Urothelium cell line (cell line): Measurements from ENCODE around the gene TUBB6.

ENCODE experiments used
- DNase-seq: peaks from one replicate; pipeline ENCODE4 v3.0.0; 2011; ENCODE audit warnings: low spot score, mixed read lengths
- FAIRE-seq: peaks from 2 replicates; lab custom pipeline; 2011; peaks lifted over from hg19 to GRCh38; lab: Jason Lieb, UNC

Gene TUBB6

DNA sequence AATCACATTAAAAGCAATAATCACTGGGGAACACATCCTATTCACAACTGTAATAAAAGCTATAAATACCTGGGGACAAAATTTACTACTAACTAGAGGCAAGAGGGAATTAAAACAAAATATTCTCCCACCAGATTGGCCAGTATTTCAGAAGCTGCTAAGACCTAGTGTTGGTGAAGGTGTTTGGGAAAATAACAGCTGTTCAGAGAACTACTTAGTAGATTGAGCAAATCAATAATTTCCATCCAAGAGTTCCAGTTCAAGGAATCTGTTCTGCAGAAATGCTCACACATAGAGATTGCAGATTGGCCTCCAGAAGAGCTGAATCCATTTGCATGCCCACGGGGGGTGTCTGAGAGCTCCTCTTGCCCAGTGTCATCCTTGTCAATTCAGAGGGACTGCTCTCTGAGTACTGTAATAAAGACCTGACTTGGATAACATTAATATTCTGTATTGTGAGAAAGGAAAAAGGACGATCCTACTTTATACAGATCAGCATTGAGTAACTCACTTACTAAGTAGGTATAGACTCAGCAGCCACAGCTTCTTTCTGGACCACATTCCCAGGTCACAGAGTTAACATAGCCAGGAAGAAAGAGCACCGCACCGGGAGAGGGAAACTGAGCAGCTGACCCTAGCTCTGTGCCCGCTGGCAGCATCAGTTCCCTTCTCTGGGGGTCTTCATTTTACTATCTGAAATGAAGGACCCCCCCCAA is 5.6 kb downstream of the TUBB6 start:
- DNase-seq (no peak), FAIRE-seq (no peak)

DNA sequence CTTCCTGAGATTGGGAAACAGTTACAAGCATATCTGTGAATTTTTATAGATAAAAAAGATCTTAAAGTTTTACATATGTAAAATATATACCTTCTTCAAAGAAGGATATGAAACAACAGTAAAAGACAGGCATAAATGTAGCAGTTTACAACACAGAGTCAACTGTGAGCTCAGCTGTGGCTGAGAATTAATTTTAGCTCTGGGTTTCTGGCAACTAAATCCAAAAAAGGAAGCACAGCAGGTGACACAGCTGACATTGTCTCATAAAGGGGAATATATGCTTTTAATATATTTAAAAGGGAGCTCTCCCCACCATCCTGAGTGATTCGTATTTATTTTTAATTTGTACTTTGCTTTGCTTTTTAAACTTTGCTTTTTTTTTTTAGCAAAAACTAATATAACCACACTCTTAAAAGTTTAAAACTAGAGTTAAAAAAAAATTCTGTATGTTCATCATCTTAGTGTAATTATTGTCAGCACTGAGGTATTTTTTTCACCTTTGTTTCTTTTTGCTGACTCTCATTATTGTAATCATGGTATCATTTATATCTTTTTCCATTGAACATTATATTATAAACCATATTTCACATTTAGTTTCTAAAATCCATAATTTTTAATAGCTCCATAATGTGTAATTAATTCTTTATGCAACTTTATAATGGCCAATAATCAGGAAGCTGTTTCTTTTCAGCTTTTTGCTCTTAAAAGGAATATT is 6.7 kb downstream of the TUBB6 start:
- FAIRE-seq: no peak

DNA sequence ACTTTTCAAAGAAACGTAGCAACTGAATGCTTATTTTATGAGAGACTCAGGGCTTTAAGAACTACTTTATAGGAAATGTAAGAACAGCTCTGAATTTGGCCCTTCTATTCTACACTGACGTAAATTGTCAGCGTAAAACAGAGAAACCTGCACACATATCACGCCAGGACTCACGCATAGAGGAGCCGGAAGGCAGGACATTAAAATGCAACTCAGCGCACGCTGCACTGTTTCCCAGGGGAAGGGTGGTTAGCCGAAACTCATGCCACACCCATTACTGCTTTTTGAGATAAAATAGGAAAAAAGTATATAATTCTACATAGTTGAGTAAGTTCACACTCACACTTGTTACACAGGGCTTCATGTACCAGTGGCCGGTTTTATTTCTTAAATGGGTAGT is 7.4 kb downstream of the TUBB6 start:
- no peak for DNase-seq
- no peak for FAIRE-seq

More for the DNA sequence above, 6.7 kb downstream of the TUBB6 start:
- no peak for DNase-seq

DNA sequence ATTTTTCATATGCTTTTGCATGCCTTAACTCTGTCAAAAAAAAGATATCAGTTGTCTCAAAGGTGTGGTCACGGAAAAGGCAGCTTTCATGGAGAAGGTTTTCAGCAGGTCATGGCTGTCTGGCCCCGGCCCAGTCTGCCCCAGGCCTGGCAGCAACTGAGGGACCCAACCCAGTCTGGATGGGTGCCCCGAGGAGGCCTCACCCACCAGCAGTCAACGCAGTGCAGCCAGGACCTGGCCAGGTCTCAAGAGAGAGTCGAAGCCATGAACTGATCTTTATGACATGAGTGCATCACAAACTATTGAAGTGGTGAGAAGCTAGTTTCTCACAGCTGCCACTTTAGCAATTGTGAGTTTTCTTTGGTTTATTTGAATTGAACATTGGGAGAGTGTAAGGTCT is 7.9 kb downstream of the TUBB6 start:
- peak; percentile 71 for FAIRE-seq

DNA sequence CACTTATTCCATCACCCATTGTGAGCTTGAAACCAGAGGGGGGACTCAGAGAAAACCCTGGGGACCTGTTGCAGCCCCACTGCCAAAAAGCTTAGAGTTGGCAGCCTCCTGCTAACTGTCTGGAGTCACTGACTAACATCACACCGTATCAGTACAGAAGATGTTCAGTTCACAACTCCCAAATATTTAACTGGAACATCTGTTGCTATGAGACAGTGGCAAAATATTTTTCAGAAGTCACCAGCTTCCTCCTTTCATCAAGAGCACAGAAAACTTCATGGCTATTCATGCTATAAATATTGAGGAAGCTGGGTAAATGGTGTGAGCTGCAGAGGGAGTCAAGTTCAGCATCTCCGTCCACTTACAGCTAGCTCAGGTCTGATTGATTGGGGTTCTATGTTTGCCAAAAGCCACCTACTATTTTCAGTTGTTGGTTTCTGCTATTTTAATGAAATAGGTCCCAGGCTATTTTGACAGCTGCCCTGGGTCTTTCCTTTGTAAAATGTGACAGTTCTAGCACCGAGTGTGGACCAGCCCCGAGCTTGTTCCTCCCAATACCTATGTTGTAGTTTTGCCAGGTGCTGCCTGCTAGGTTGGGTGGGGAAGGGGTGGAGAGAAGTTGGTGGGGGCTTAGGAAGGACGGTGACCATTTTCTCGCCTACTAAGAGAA is 9.8 kb downstream of the TUBB6 start:
- DNase-seq (no peak), FAIRE-seq (no peak)

More for the DNA sequence above, 7.9 kb downstream of the TUBB6 start:
- no peak for DNase-seq

DNA sequence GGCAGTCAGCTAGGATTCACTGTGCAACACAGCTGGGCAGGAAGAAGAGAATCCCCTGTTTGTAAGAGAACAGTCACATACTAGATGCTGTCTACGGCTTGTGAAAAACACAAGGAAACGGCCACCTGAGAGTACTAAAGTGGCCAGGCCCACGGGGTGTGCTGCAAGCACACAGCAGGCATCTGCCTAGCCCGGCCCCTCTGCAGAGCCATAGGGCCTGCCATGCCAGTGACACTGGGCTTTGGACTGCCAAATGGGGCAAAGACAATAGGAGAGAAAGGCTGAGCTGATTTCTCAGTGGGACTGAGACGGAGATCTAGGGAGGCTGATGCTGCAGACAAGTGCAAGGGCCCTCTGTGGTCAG is 10.3 kb downstream of the TUBB6 start:
- no peak for DNase-seq
- FAIRE-seq: peak; percentile 74

DNA sequence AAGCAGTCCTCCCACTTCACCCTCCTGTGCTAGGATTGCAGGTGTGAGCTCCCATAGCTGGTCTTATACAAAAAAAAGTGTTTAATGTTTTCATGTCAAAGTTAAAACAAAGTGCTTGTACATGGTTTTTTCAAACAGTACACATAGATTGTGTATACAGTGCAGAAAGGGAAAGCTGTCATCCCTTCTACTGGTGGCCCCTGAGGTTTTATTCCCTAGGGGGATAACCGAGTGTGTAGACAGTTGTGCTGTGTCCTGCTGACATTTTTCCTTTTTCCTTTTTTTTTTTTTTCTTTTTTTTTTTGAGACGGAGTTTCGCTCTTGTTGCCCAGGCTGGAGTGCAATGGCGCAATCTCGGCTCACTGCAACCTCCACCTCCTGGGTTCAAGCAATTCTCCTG is 10.8 kb downstream of the TUBB6 start:
- DNase-seq (no peak), FAIRE-seq (no peak)

DNA sequence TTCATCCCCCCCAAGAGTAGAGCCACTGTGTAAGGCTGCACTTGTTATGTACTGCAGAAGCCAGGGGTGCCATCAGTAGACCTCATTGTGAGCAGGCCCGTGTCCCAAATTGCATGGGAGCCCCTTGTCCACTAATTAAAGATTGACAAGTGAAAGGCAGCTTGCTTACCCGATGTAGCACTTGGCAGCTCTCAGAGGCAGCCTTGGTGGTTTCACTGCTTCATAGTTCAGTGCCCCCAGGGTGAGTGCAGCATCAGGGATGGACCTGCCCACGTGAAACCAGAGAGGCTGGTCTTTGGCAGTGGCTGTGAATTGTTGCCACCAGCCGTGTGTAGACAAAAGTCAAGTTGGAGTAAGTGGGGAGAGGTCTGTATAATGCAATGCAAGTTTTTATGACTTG is 13.3 kb downstream of the TUBB6 start:
- FAIRE-seq (no peak), DNase-seq (no peak)

DNA sequence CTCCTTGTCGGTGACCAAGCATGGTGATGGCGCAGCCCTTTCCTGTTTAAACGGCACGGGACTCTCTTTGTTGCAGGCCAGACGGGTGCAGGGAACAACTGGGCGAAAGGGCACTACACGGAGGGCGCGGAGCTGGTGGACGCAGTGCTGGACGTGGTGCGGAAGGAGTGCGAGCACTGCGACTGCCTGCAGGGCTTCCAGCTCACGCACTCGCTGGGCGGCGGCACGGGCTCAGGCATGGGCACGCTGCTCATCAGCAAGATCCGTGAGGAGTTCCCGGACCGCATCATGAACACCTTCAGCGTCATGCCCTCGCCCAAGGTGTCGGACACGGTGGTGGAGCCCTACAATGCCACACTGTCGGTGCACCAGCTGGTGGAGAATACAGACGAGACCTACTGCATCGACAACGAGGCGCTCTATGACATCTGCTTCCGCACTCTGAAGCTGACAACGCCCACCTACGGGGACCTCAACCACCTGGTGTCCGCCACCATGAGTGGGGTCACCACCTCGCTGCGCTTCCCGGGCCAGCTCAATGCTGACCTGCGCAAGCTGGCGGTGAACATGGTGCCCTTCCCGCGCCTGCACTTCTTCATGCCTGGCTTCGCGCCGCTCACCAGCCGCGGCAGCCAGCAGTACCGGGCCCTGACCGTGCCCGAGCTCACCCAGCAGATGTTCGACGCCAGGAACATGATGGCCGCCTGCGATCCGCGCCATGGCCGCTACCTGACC is 17.1 kb downstream of the TUBB6 start:
- peak; percentile 68 for FAIRE-seq

DNA sequence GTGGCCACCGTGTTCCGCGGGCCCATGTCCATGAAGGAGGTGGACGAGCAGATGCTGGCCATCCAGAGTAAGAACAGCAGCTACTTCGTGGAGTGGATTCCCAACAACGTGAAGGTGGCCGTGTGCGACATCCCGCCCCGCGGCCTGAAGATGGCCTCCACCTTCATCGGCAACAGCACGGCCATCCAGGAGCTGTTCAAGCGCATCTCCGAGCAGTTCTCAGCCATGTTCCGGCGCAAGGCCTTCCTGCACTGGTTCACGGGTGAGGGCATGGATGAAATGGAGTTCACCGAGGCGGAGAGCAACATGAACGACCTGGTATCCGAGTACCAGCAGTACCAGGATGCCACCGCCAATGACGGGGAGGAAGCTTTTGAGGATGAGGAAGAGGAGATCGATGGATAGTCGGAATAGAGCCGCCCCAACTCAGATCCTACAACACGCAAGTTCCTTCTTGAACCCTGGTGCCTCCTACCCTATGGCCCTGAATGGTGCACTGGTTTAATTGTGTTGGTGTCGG is 17.7 kb downstream of the TUBB6 start:
- peak; percentile 66 for FAIRE-seq

More for the DNA sequence above, 17.1 kb downstream of the TUBB6 start:
- DNase-seq: no peak

DNA sequence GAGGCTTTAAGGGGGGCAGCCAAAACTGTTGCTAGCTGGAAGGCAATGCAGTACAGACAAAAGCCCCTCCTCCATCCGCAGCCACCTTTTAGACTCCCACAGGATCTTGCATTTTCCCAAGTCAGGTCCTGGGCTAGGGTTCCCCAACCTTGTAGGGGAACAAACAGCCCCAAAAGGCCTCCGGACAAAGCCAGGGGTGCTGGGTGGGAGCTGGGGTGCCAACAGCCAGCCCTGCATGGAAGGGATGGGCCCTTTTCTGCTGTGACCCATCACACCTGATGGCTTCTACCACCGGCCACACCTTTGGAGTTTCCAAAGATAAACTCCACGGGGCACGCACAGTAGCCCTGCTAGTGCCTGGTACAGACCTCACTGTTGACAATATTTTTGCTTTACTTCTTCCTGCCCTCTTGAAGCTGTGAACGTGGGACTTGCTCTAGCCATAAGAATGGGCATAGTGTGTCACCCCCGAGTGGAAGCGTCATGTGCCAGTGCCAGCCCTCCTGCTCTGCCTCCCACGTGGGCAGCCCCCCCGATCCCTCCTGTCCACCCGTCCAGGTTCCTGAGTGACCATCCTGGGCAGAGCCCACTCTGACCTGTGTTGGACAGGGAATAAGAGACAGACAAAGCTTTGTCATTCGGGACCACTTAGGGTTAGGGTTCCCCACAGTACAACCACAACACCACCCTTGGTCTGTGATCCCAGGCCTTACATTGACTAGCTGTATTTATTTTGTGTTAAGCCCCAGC is 18.8 kb downstream of the TUBB6 start:
- DNase-seq (no peak), FAIRE-seq (no peak)

More for the DNA sequence above, 17.7 kb downstream of the TUBB6 start:
- DNase-seq: no peak

DNA sequence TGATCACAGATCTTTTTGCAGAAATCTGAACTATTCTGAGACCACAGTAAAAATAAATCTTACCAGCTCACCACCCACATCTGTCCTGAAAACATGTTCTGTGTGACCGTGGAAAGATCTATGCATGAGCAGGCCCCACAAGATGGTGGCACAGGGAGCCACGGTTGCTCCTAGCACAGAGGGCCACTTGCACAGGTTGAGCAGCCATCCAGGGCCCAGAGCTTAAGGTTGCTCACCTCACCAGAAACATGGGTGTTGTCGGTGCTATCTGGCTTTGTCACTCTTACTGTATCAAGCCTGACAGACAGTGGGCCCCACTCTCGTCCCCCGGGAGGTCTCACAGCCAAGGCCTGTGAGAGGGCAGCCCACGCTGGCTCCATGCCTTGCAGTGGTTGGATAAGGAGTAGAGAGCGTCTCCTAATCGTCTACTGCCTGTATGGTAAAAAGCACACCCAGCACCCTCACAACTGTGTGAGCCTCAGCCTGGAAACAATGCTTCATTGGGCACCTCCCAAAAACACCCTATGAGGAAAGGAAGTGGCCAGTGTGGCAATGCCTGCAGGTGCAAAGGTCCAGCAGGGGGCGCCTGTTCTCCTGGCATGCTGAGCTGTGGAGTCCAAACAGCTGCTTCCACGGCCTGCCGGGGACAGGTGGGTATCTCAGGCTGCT is 19.6 kb downstream of the TUBB6 start:
- DNase-seq (peak; percentile 96), FAIRE-seq (peak; percentile 90)

DNA sequence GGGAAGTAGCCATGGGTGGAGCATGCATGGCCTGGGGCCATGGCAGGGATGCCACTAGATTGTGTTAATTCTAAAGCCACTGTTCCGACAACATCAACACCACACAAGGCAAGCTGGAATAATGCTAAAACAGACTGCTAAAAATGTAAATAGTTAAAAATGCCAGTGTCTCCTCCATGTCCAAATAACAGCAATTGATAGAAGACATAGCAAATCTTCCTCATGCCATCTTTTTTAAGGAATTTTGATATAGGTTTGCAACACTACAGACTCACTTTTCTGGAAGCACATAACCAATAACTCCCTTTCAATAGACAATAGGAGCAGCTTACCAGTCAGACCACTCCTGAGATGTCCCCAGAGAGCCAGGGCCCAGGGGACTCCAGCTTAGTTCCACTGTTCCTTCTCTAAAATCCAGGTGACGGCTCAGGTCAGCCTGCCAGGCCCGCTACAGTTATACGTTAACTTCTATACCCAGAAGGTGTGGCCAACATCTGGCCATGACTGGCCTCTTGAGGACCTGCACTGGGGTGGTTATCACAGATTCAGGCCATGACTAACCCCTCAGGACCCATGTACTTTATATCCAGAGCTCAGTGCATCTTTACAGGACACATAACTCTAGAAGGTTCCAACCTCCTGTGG is 20.3 kb downstream of the TUBB6 start:
- no peak for FAIRE-seq
- DNase-seq: no peak

DNA sequence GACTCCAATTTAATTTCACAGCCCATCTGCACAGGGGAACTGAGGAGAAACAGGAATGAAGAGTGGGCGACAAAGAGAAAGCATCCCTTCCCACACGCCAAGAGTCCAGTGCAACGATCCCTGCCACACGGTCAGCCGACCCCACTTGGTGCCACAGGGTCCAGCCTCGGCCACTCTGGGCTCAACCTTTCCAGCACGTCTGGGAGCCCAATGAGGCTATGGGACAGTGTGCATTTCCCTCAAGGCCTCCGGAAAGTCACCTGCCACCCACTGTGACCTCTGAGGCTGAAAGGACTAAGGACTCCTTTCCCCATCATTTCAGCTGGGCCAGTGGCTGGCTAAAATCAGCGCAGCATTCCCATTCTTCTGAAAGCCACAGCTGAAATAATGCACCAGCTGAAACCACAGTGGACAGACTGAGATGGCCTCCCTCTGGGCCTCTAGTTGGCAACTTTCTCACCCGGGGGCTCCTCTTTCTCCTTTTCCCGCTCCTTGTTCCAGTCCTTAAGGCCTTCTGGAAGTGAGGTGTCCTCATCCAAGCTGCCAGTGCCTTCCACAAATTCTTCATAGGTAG is 21.2 kb downstream of the TUBB6 start:
- FAIRE-seq (peak; percentile 32), DNase-seq (no peak)

DNA sequence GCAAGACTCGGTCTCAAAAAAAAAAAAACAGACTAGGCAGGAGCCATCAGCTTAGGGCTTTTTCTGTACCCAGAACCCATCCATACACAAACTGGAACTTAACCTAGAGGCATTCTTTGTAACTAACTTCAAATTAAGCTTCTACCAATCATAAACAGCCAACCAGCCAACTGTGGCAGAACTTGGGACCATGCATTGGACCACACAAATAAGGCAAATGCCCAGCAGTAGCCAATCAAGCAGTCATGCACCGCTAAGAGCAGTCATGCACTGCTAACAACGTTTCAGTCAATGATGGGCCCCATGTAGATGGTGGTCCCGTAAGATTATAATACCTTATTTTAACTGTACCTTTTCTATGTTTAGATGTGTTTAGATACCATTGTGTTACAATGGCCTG is 22.7 kb downstream of the TUBB6 start:
- DNase-seq (no peak), FAIRE-seq (no peak)

DNA sequence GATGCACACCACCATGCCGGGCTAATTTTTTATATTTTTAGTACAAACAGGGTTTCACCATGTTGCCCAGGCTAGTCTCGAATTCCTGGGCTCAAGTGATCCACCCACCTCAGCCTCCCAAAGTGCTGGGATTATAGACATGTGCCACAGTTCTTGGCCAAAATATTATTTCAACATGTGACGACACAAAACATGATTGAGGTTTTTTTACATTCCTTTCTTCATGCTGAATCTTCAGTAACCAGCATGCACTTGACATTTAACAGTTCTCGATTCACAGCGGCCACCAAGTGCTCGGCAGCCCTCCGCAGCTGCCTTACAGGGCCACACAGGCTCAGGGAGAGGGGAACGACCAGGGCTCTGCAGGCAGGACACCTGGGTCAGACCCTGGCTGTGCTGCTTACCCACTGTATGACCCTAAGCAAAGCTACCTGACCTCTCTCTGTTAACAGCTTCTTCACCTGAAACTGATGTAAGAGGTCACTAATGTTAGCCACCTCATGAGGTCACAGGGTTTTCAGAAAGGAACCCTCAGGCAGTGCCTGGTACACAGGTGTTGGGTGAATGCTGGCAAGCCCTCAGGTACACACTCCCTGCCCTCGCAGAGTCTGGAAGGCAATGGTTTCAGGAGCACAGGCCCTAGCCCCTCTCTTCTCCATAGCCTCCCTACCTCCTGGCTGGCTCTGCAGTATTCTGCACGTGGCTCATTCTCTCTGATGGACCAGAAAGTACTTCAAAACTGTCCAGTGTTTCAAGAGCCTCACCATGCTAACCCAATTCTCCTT is 25.7 kb downstream of the TUBB6 start:
- DNase-seq (no peak), FAIRE-seq (no peak)

DNA sequence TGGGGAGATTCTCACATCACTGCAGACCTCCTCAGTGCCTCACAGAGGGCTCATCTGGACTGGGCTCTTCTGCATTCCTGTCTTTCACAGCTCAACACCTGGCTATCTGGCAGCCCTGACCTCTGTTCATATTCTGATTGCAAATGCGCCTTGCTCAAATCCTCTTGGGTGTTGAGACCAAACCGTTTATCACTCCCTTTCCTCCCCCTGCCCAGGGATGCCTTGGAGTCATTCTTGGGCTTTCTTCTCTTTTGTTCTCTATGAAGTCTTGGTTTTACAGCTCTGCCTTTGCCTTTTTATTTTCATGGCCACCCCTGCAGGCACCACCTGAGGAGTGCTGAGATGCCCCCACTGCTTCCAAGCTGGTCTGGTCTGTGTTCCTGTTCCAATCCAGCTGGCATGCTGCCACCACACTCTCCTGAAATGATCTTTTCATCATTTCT is 26.3 kb downstream of the TUBB6 start:
- no peak for FAIRE-seq
- no peak for DNase-seq

DNA sequence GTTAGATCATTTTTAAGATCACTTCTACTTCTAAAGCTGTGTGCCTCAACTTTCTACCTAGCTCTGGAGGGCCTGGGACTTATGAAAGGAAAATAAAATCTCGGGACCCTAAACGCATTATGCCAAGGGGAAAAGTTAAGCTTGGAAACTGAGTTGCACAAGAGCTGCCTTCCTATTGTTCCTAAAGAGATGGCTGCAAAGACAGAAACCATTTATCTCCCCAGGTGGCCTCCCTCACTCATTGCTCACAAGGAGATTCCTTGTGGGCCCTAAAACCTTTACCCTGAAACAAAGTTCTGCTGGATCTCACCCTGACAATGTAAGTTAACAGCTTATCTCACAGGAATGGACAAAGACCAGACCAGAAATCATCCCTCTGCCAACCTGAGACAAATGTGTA is 26.8 kb downstream of the TUBB6 start:
- DNase-seq (no peak), FAIRE-seq (no peak)
